OCI-LY7 (cell line): ENCODE data around the gene BZW2. TPM values are rescaled to one million over a fixed set of nuclear protein-coding genes. Genes with fewer than 3 reads are reported as not detected.
A peak's percentile ranks its signal among the peaks of the same experiment; 100 is the strongest.

Source experiments
- BruUV-seq: library from RNA; stranded (reverse); fragments of 400-500 nt; replicated peaks from 2 replicates; lab custom pipeline; 2021; lab: Mats Ljungman, UMichigan
- CTCF ChIA-PET: fragments of 300-600 bp; sonication (Branson Sonifier 250); formaldehyde crosslinking; loops from one replicate; lab custom pipeline; 2022; ENCODE audit warnings: antibody characterized with exemption; ENCODE audit not compliant: unreplicated experiment; lab: Charles Lee
- POLR2A ChIA-PET: fragments of 300-600 bp; sonication (Branson Sonifier 250); formaldehyde crosslinking; loops from one replicate; lab custom pipeline; 2022; ENCODE audit warnings: antibody characterized with exemption; lab: Charles Lee
- DNase-seq: peaks from one replicate; pipeline ENCODE4 v3.0.0-alpha.2; 2015; ENCODE audit warnings: low spot score
- H2AFZ ChIP-seq: fragments of 200-600 bp; sonication (generic), shearing (Covaris generic); 2 replicates; pipeline ENCODE4 v1.6.1; 2014; ENCODE audit warnings: mild to moderate bottlenecking, antibody characterized with exemption, low read length, moderate library complexity
- H3K27ac ChIP-seq: fragments of 200-600 bp; sonication (generic); 2 replicates; pipeline ENCODE4 v1.5.1; 2014; ENCODE audit warnings: mixed run types, low read depth, mild to moderate bottlenecking, moderate library complexity, low read length, inconsistent platforms; ENCODE audit not compliant: poor library complexity, severe bottlenecking
- H3K36me3 ChIP-seq: fragments of 200-600 bp; sonication (generic); 2 replicates; pipeline ENCODE4 v1.6.1; 2014; ENCODE audit warnings: mild to moderate bottlenecking, antibody characterized with exemption, low read length, moderate library complexity, mixed read lengths; ENCODE audit not compliant: insufficient read depth
- H3K4me1 ChIP-seq: fragments of 200-600 bp; sonication (generic); 2 replicates; pipeline ENCODE4 v1.5.1; 2014; ENCODE audit warnings: mild to moderate bottlenecking, low read length; ENCODE audit not compliant: insufficient read depth, poor library complexity, severe bottlenecking
- H3K4me2 ChIP-seq: fragments of 200-600 bp; sonication (generic); 2 replicates; pipeline ENCODE4 v1.6.1; 2014; ENCODE audit warnings: mild to moderate bottlenecking, low read length
- H3K4me3 ChIP-seq: fragments of 200-600 bp; sonication (generic); 2 replicates; pipeline ENCODE4 v1.5.1; 2014; ENCODE audit warnings: mild to moderate bottlenecking, low read depth, low read length; ENCODE audit not compliant: poor library complexity, severe bottlenecking
- H3K79me2 ChIP-seq: fragments of 200-600 bp; sonication (generic); 2 replicates; pipeline ENCODE4 v1.6.1; 2016; ENCODE audit warnings: low read depth, mild to moderate bottlenecking, low read length, moderate library complexity, mixed read lengths; ENCODE audit not compliant: insufficient read depth
- H3K9me2 ChIP-seq: fragments of 200-600 bp; sonication (generic); 2 replicates; pipeline ENCODE4 v1.6.1; 2016; ENCODE audit warnings: mild to moderate bottlenecking, low read length, mixed read lengths; ENCODE audit not compliant: insufficient read depth
- H3K9me3 ChIP-seq: fragments of 200-600 bp; sonication (generic); 2 replicates; pipeline ENCODE4 v1.6.1; 2014; ENCODE audit warnings: mild to moderate bottlenecking, mixed run types, low read length, mixed read lengths
- H4K20me1 ChIP-seq: fragments of 200-600 bp; sonication (generic); 2 replicates; pipeline ENCODE4 v1.6.1; 2014; ENCODE audit warnings: mild to moderate bottlenecking, antibody characterized with exemption, low read length, moderate library complexity, mixed read lengths; ENCODE audit not compliant: insufficient read depth
- CTCF ChIP-seq: fragments of 200-600 bp; sonication (generic); conservative IDR thresholded peaks from 2 replicates; pipeline ENCODE4 v1.5.1; 2014; ENCODE audit warnings: mild to moderate bottlenecking, antibody characterized with exemption, low read length, moderate library complexity, mixed read lengths
- EZH2phosphoT487 ChIP-seq: fragments of 200-600 bp; sonication (generic); IDR thresholded peaks from 2 replicates; pipeline ENCODE4 v1.6.1; 2018; ENCODE audit warnings: low read depth, borderline replicate concordance, mild to moderate bottlenecking, mixed run types, antibody characterized with exemption, low read length, moderate library complexity, mixed read lengths
- intact Hi-C: fragments of 100-400 bp; cut with micrococcal nuclease; formaldehyde crosslinking; loops from one replicate; pipeline ENCODE4 v1.10.0; 2022; ENCODE audit not compliant: unreplicated experiment
- total RNA-seq, 2 experiments: library from RNA; depleted of rRNA in 1 of 2; stranded (reverse); fragments of >200 nt in 1 of 2; shearing (Covaris generic) in 1 of 2; gene quantifications; 2 replicates each; pipeline ENCODE4 v1.2.3, GENCODE V29; 2014 to 2022

BZW2 gene
- total RNA-seq, 2 experiments from 2014 or later = 66.8 to 75.2 TPM

GRCh38 chr7:16753102-16753931 lies 107.3 kb downstream of the BZW2 start, which contains the start of gene TSPAN13:
Gene TSPAN13 (plus strand): TSS chr7:16753755. CDS start chr7:16753968, 213 bp downstream.
- BruUV-seq = no TSS peak
- Histone ChIP-seq H3K9me3 (no peaks in the 10 kb centered on the region), H3K4me2 (peak within 1 kb of the TSS; percentile 82), H3K4me3 (peak within 1 kb of the TSS; percentile 93), H3K27ac (peak within 1 kb of the TSS; percentile 53), H3K36me3 (no peaks in the 10 kb centered on the region), H3K79me2 (0 out of 2 replicates have a peak, but pooled peaks cover 4% of the 10 kb centered on the region), H4K20me1 (no peaks in the 10 kb centered on the region), H2AFZ (peak within 1 kb of the TSS; percentile 73), H3K4me1 (peaks cover 20% of the 10 kb centered on the region), H3K9me2 (no peaks in the 10 kb centered on the region)
- TF ChIP-seq CTCF (no peak), EZH2phosphoT487 (no peak)
- peak; percentile 86 for DNase-seq
- CTCF ChIA-PET = no interaction called here
- intact Hi-C loops = loop anchor here (5.0 kb wide), 1 partner anchor 106 kb away; the partner anchor contains the start of genes ANKMY2 and BZW2
- POLR2A ChIA-PET = interaction anchor here (1.4 kb wide), 1 partner anchor 14 kb away, joined by 4 read pairs; no protein-coding TSS in a partner anchor

GRCh38 chr7:16753932-16754855 lies 108.2 kb downstream of the BZW2 start:
- POLR2A ChIA-PET = interaction anchor here (0.6 to 1.4 kb wide), 3 partner anchors 14 to 91 kb away, joined by 3 to 6 read pairs (median 4); no protein-coding TSS in a partner anchor
- DNase-seq = peak; percentile 35
- Histone ChIP-seq H3K79me2 (0 out of 2 replicates have a peak, but pooled peaks cover 4% of the 10 kb centered on the region), H3K4me3 (peak overlapping the region; percentile 93), H3K4me2 (peak overlapping the region; percentile 82), H2AFZ (peak overlapping the region; percentile 73), H3K9me3 (0 out of 2 replicates have a peak, but pooled peaks cover 8% of the 10 kb centered on the region), H3K4me1 (peaks cover 28% of the 10 kb centered on the region), H3K27ac (no peak overlapping the region), H4K20me1 (no peaks in the 10 kb centered on the region), H3K36me3 (no peaks in the 10 kb centered on the region), H3K9me2 (no peaks in the 10 kb centered on the region)
- intact Hi-C loops = loop anchor here (5.0 kb wide), 1 partner anchor 107 kb away; the partner anchor contains the start of genes ANKMY2 and BZW2
- TF ChIP-seq EZH2phosphoT487 = no peak
- no peak for TF ChIP-seq CTCF
- BruUV-seq = no TSS peak
- CTCF ChIA-PET = no interaction called here
